HG03060 (cell line): Measurements from ENCODE around the gene XPR1.

Experiments
- ATAC-seq: cut with Tn5 transposase; IDR thresholded peaks from one replicate; pipeline ENCODE4 v1.9.1; 2021; ENCODE audit warnings: low read depth, moderate number of reproducible peaks; ENCODE audit not compliant: unreplicated experiment

The XPR1 gene

DNA sequence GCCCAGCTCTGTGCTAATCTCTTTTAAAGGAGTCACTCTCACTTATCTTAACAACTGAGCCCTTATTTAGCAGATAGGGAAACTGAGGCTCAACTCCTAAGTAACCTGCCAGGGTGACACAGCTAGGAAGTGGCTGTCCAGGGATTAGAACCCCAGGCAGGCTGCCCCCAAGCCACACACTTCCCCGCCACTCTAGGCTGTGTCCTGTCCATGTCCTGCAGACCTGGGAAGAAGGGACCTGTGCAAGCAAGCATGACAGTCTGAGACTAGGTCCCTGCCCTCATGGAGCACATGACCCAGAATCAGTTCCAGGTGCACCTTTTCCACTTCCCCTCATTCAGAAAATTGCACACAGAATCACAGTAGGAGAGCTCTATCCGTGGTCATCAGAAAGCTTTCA lies 293.1 kb downstream of the XPR1 start:
- ATAC-seq = no peak

DNA sequence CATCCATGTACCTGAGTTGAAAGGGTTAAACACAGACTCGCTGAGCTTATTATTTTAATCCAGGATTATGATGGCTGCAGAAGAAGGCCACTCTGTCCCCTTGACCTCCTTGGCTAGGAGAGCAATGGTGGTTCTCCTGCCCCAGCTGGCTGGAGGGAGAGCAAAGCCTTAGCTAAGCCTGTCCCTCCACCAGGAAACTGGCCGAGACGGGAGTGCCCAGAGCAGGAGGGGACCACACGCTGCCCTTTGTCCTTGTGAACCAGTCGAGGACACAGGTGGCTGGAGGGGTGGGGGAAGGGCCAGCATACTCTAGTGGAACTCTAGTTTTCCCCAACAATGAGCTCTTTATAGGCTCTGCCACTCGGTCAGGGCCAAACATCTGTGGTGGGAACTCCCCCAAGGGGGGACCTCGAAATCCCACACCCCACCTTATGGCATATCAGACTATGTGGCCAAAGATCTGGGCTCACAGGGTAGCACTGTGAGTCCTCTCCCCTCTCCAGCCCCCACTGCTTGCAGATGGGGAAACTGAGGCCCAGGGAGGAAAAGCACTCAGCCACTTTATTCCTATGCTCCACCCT lies 293.7 kb downstream of the XPR1 start:
- no peak for ATAC-seq

DNA sequence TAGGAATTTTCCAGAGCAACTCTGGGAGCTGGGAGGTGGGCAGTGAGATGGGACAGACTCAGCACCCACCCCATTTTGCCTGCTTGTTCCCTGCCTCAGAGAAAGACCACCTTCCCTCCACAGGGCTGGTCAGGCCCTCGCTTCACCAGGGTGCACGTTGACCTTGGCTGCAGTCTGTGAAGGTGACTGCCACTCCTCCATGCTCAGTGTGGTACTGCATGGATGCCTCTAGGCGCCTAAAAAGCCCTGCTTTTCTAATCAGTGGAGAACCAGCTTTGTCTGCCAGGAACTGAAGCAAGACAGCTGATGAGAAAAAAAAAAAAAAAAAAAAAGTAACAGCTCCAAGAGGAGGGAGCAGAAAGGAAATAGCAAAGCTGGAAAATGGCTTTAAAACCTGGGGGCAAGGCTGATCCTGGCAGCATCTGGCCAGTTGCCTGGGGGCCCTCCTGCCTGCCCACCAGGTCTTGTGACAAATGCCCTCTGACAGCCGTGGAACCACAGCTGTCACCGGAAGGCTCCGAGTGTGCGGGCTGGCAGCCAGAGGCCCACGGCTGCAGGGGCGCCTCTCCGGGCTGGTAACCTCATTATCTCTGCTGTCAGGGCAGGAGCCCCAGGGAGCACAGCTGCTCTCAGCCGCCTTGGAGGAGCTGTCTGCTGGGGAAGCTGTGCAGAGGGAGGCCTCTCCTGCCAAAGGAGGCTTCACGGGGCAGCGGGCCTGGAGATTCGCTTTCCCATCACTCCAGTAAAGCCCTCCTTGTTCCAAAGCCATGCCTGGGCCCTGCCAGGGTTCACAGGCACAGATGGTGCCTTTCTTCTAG lies 294.6 kb downstream of the XPR1 start:
- ATAC-seq = no peak

DNA sequence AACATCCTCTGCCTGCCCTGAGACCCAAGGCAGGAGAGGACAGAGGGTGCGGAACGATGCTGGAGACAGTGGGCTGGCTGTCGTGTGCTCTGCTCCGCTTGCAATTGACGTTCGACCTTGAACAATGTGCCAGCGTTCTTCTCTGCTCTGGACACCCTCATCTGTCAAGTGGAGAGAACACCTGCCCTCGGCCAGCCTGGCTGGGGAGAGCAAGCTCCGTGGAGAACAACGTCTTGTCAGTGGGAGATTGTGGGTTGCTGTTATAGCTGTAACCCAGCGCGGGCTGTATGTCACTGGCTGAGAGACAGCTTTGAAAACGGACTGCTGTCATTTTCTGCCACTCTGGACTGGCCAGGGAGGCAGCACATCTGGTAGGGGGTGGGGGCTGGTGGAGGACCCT lies 295.5 kb downstream of the XPR1 start:
- ATAC-seq = no peak

GRCh38 chr1:180927841-180928240 lies 296.0 kb downstream of the XPR1 start:
- ATAC-seq = no peak

GRCh38 chr1:180928331-180929230 lies 296.8 kb downstream of the XPR1 start:
- no peak for ATAC-seq

GRCh38 chr1:180929389-180929788 lies 297.6 kb downstream of the XPR1 start:
- no peak for ATAC-seq

DNA sequence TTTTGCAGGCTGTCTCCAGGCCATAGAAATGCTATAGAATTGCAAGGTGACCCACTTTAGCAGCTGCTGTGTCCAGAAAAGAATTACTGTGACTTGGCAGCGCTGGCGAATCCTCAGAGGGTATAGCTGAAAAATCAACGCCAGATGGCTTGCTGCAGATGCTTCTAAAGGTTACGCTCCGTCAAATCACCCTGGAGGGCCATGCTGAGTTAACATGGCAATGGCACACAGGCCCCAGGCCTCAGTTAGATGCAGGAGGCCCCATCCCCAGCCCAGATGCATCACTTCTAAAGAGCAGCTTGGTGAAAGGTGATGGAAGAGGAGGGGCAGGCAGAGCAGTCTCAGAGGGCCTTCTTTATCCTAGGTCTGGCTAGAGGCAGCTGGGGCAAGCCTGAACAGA lies 298.9 kb downstream of the XPR1 start:
- ATAC-seq = no peak

- no peak for ATAC-seq
Observed at GRCh38 chr1:180931529-180931928, 299.7 kb downstream of the XPR1 start.

DNA sequence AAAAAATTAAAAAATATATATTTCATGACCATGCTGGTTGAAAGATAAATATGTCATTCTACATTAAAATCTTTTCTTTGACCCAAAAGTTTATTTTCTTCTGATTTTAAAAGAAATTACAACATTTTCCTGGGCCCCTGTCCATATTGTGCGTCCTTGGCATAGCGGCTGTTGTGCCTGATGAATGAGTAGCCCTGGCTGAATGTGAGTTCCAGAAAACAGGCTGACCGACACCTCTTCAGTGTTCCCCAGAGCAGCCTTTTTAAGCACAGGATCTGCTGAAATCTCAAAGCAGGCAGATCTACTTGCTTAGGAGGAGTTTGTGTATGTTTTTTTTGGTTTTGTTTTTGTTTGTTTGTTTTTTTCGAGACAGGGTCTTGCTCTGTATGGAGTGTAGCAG lies 300.6 kb downstream of the XPR1 start:
- no peak for ATAC-seq

DNA sequence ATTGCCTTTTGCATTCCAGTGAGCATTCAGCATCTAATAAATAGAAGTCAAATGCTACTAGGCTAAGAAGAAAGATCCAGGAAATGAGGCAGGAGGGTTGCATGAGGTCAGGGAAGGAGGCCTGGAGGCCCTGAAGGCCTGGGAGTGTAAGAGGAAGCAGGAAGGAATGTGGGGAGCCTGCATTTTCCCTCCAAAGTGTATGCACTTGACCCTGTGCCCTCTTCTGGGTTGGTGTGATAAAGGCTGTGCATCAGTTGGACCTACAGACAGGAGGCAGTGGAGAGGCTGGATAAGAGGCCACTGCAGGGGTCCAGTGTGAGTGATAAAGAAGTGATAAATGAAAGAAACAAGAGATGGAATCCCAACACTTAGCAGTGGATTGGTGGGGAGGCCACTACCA lies 301.3 kb downstream of the XPR1 start:
- ATAC-seq = no peak

GRCh38 chr1:180934563-180934962 lies 302.7 kb downstream of the XPR1 start:
- ATAC-seq = no peak

DNA sequence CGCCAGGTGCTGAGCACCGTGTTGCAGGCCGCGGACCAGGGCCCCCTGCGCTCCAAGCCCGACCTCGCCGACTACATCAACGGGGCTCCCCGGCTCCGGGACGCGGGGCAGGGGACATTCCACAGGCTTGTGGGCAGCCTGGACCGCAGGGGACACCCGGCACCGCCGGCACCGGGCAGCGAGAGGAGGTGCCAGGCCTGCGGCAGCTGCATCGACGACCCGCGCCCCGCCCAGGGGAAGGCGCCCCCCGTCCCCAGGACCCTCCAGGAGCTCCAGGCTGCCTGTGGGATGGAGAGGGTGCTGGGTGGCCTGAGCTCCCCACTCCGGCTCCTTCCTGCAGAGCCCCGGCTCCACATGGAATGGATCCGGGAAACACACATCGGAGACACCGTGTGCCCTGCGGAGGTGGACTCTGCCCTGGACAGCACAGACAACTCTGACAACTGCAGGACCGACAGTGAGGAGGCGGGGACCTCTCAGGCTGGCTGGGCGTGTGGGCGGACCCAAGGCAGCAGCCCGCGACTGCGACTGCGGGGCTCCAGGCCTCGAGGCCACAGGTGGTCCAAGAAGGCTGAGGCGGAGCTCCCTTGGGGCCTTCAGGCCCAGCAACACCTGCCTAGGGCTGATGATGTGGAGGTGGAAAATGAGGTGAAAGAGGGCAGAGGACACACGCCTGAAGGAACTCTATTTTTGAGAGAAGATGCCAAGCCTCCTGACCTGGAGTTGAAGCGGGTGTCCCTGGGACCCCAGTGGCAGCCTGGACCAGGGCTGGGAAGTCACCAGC lies 303.7 kb downstream of the XPR1 start:
- no peak for ATAC-seq

DNA sequence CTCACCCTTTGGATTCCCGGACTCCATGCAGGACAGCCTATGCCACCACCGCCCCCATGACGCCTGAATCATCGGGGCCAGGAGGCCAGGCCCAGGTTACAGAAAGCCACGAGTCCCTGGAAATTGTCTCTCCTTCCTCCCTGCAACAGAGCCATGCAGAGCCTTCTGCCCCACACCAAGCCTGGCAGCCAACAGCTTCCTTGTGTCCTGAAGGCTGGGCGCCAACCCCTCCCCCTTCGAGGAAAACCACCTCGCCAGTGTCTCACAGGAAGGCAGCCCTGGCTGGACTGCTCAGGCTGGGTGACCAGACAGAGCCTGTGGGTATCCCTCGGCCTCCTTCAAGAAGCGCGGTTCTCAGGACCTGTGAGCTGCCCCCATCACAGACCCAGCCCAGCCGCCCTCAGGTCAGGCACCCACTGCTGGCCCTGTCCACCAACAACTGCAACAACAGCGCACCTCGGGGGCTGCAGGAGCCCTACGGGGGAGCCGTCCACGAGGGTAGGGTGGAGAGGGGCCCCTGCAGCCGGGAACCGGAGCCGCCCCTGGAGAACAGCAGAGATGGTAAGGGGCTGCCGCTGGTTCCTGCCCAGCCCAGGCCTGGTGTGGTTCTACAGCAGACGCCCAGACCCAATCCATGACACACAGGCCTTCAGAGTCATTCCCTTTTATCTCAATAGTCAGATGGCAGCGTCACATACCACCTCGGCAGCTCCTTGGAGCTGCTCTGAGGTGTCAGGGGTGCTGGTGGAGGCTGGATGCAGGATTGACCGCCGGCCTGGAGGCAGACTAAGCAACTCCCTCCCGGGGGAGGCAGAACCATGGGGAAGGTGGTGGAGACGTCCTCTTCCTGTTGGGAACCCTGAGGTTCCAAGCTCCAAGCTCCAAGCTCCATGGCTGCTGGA lies 304.5 kb downstream of the XPR1 start:
- ATAC-seq = no peak

DNA sequence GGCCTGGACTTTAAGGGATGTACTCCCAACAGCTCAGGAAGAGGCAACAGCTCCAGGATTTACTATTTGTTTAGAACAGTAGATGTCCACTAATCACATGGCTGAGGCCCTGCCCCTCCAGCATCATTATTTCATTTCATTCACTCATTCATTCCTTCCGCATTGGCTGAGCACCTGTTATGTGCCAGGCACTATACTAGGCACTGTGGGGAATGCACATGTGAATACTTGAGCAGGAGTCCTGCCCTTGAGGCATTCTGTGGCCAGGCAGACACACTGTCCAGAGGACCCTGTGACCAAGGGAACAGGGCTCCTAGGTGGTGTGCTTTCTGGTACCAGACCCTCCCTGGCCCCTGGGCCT lies 305.2 kb downstream of the XPR1 start:
- ATAC-seq = no peak

DNA sequence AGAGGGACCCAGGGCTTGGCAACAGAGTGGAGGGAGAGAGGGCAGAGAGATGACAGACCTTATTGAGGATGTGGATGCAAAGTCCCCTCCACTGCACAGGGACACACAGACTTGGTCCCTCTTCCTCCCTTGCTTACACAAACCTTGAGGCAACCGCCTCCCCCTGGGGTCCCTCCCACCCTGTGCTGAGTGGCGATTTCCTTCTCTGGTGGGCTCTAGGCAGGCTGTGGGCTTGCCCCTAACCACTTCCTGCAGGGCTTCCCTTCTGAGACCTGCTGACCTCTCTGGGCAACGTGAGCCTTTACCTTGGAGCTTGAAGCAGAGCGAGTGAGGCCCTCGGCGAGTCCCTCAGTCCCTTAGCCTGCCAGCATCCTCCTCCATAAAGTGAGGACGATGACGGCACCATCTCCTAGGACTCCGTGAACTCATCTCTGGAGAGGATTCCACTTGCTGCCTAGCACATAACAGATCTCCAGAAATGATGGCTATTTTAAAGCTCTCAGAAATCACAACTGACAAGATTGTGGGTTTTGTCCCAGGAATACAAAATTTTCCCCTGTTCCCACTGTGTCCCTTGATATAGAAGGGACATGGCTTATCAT lies 305.9 kb downstream of the XPR1 start:
- ATAC-seq = no peak

DNA sequence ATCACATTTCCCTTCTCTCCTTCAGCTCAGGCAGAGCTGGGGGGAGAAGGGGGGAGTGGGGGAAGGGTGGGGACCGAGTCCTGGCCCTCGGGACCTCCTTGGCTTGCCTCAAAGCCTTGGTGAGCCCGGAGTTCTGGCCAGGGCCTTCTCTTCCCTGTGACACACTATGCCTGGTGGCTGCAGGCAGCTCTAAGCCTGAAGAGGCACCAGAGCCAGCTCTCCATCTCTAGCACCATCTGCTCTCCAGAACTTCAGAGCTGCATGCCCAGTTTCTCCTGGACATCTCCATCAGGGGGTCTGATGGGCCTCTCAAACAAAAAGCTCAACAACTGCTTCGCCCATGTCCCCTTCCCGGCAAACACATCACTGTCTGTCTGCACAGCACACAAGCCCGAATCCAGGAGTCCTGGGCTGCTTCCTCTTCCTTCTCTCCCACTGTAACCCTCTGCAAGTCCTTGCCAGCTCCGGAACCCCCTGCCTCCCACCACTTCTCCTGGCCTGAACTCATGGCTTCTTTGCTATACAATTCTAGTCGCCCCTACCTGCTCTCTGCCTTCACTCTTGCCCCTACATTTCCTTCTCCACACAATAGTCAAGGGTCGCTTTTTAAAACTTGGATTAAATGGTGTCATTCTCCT lies 307.4 kb downstream of the XPR1 start:
- no peak for ATAC-seq

DNA sequence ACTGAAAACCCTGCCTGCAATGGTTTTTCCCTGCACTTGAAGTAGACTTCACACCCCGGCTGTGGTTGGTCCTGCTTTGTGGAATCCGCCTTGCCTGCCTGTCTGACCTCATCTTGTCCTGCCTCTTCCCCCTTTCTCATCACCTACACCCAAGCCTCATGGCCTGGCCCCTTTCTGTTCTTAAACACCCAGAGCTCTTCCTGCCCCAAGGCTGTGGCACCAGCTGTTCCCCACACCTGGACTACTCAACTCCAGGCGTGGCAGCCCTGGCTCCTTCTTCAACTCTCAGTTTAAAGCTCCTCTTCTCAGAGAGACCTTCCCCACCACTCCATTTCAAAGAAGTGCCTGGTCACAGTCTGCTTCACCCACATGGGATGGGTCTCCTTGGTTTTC lies 307.9 kb downstream of the XPR1 start:
- ATAC-seq = no peak
